ENCODE results near the gene PNPLA8. TPM values are rescaled to one million over a fixed set of nuclear protein-coding genes. Genes with fewer than 3 reads are reported as not detected.

PNPLA8 gene
- total and polyA plus RNA-seq, 2 experiments from 2014 or later, result 20.0 to 21.3 TPM

DNA sequence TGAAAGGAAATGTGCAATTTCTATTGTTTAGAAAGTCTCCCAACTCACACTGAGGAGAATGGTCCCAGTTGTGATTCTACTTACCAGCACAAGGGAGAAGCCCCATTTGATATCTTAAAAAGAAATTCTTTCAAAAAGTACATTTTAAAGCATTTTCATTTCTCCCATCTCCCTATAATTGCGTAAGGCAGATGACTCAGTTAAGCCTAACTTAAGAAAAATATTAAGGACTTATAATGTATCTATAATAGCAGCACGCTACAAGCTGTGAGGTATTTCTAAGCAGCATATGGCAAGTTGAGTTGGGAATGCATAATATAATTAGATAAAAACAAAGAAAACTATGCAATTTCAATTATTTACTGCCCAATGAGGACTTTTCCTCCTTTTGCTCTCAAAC is 61.2 kb downstream of the PNPLA8 start:
- TF ChIP-seq, protein P1, sequence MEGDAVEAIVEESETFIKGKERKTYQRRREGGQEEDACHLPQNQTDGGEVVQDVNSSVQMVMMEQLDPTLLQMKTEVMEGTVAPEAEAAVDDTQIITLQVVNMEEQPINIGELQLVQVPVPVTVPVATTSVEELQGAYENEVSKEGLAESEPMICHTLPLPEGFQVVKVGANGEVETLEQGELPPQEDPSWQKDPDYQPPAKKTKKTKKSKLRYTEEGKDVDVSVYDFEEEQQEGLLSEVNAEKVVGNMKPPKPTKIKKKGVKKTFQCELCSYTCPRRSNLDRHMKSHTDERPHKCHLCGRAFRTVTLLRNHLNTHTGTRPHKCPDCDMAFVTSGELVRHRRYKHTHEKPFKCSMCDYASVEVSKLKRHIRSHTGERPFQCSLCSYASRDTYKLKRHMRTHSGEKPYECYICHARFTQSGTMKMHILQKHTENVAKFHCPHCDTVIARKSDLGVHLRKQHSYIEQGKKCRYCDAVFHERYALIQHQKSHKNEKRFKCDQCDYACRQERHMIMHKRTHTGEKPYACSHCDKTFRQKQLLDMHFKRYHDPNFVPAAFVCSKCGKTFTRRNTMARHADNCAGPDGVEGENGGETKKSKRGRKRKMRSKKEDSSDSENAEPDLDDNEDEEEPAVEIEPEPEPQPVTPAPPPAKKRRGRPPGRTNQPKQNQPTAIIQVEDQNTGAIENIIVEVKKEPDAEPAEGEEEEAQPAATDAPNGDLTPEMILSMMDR (IDR thresholded peaks at IDR 0.05; ENCODE audit: low read depth, low read length), result no peak
- no peaks in the 10 kb centered on the region for H3K9me3 ChIP-seq (ENCODE audit: low read depth)
- DNase-seq (ENCODE audit: low read depth in 1 of 2, low spot score in 1 of 2), result no peak
- H3K27ac ChIP-seq, result no peak overlapping the region
- no peaks in the 10 kb centered on the region for H3K4me1 ChIP-seq (ENCODE audit: low read depth)
- no peak overlapping the region for H3K4me3 ChIP-seq
- H3K36me3 ChIP-seq, result no peaks in the 10 kb centered on the region
- no peaks in the 10 kb centered on the region for H3K27me3 ChIP-seq

DNA sequence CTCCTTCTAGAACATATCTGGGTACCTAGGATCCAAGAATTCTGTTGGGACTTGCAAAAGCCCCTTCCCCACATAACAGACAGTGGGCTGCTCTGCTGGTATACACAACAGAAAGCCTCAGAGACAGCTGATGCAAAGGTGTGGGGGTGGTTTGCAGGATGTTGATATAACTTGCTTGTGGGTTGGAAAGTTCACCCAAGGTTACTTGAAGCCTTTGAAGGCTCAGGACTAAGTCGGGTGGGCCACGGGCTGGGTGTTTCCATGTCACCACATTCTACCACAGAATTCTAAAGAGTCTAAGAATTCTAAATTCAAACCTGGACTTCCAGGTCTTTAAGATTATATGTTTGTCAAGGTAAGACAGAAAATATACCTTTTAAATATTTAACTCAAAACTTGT is 62.3 kb downstream of the PNPLA8 start:
- no peak for DNase-seq (ENCODE audit: low read depth in 1 of 2, low spot score in 1 of 2)
- Histone ChIP-seq H3K27me3 (peaks cover 3% of the 10 kb centered on the region), H3K9me3 (ENCODE audit: low read depth) (no peaks in the 10 kb centered on the region), H3K36me3 (no peaks in the 10 kb centered on the region), H3K4me3 (no peak overlapping the region), H3K4me1 (ENCODE audit: low read depth) (no peaks in the 10 kb centered on the region), H3K27ac (no peak overlapping the region)
- TF ChIP-seq, protein P1 (IDR thresholded peaks at IDR 0.05; ENCODE audit: low read depth, low read length), result no peak

DNA sequence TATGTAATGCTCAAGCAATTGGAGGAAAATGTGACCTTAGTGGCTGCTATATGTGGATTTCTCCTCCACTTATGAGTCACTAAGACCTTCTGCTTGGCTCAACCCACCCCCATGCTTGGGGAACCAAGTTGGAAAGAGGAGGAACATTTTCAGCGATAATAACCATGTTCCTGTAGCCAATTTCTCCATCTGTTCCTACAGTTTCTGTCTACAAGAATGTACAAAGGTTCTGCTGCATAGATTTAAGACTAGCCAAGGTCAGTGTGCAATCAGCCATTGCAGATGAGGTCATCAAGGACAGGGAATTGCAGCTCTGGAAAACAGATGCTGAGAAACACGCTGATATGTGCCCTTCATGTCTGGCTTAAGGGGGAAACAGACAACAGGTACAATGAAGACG is 64.1 kb downstream of the PNPLA8 start:
- Histone ChIP-seq H3K27me3 (peaks cover 21% of the 10 kb centered on the region), H3K27ac (no peak overlapping the region), H3K4me1 (ENCODE audit: low read depth) (no peaks in the 10 kb centered on the region), H3K36me3 (no peaks in the 10 kb centered on the region), H3K4me3 (no peak overlapping the region), H3K9me3 (ENCODE audit: low read depth) (no peaks in the 10 kb centered on the region)
- DNase-seq (ENCODE audit: low read depth in 1 of 2, low spot score in 1 of 2), result peak in 1 of 2 donors; percentile 55
- TF ChIP-seq, protein P1 (IDR thresholded peaks at IDR 0.05; ENCODE audit: low read depth, low read length), result no peak

DNA sequence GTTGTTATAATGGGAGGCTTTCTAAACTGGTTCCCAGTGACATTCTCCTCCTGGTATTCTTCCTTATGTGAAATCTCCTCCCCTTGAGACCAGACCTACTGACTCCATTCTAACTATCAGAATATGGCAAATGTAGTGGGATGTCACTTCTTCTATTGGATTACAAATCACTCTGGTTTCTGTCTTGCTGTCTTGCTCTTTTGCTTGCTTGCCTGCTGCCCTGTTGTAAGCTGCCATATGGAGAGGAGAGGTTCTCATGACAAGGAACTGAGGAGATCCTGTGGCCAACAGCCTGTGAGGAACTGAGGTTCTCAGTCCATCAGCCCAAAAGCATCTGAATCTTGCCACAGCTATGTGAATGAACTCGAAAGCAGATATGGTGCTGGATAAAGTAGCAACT is 65.0 kb downstream of the PNPLA8 start:
- no peaks in the 10 kb centered on the region for H3K4me1 ChIP-seq (ENCODE audit: low read depth)
- TF ChIP-seq, protein P1 (IDR thresholded peaks at IDR 0.05; ENCODE audit: low read depth, low read length), result no peak
- no peak for DNase-seq (ENCODE audit: low read depth in 1 of 2, low spot score in 1 of 2)

DNA sequence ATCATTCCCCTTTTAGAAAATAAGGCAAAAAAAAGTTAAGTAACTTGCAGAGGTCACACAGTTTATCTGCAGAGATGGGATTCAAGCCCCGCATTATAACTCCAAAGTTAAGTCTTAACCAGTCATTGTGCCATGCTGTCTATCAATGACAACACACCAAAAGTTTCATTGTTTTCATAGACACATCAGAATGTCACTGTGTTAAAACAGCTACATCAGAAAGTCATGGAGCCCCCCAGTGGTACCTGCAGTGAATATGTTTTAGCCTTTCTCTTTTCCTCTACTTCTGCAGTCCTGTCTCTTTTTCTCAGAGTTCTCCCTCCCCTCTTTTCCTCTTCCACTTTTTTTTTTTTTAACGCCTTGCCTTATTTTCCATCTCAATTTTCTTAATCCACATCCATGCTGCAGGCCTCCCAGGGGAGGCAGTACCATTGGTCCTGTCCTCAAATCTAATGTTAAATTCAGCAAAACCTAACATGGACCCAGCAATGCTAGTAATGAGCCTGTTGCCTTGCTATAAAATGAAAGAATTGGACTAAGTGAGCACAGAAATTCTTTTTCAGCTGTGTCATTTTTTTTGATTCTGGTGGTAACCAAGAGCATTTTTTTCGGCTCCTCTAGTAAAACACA is 65.9 kb downstream of the PNPLA8 start:
- Histone ChIP-seq H3K9me3 (ENCODE audit: low read depth) (no peaks in the 10 kb centered on the region), H3K4me3 (no peak overlapping the region), H3K4me1 (ENCODE audit: low read depth) (no peaks in the 10 kb centered on the region), H3K27ac (no peak overlapping the region), H3K36me3 (no peaks in the 10 kb centered on the region), H3K27me3 (peaks cover 37% of the 10 kb centered on the region)
- TF ChIP-seq, protein P1 (IDR thresholded peaks at IDR 0.05; ENCODE audit: low read depth, low read length), result peak; percentile 70
- DNase-seq (ENCODE audit: low read depth in 1 of 2, low spot score in 1 of 2), result peak; percentile 49 to 55

More for the DNA sequence above, 65.0 kb downstream of the PNPLA8 start:
- Histone ChIP-seq H3K9me3 (ENCODE audit: low read depth) (no peaks in the 10 kb centered on the region), H3K36me3 (no peaks in the 10 kb centered on the region), H3K27ac (no peak overlapping the region), H3K27me3 (peaks cover 28% of the 10 kb centered on the region), H3K4me3 (no peak overlapping the region)
